HS-27A (cell line): ENCODE data around the gene ZFYVE28.

Experiments used
- DNase-seq: peaks from one replicate; pipeline ENCODE4 v3.0.0-alpha.2; 2012; ENCODE audit warnings: low read depth, missing footprints

The ZFYVE28 gene

GRCh38 chr4:2411786-2412510, 6.5 kb downstream of the ZFYVE28 start:
- no peak for DNase-seq

- no peak for DNase-seq
Observed at GRCh38 chr4:2409381-2409783, 9.1 kb downstream of the ZFYVE28 start.

- no peak for DNase-seq
Observed at GRCh38 chr4:2408976-2409375, 9.5 kb downstream of the ZFYVE28 start.

- DNase-seq, result no peak
Observed at GRCh38 chr4:2408401-2408958, 10.0 kb downstream of the ZFYVE28 start.

GRCh38 chr4:2407991-2408342, 10.5 kb downstream of the ZFYVE28 start:
- DNase-seq, result no peak

- DNase-seq, result no peak
Observed at GRCh38 chr4:2406920-2407319, 11.5 kb downstream of the ZFYVE28 start.

GRCh38 chr4:2406406-2406805, 12.0 kb downstream of the ZFYVE28 start:
- no peak for DNase-seq

GRCh38 chr4:2402941-2403340, 15.5 kb downstream of the ZFYVE28 start:
- DNase-seq, result no peak

GRCh38 chr4:2402048-2402842, 16.2 kb downstream of the ZFYVE28 start:
- DNase-seq, result no peak

- DNase-seq, result no peak
Observed at GRCh38 chr4:2401610-2401983, 16.8 kb downstream of the ZFYVE28 start.

GRCh38 chr4:2400841-2401609, 17.4 kb downstream of the ZFYVE28 start:
- DNase-seq, result no peak

- no peak for DNase-seq
Observed at GRCh38 chr4:2399631-2400190, 18.7 kb downstream of the ZFYVE28 start.

- no peak for DNase-seq
Observed at GRCh38 chr4:2399216-2399615, 19.2 kb downstream of the ZFYVE28 start.

GRCh38 chr4:2397596-2398379, 20.7 kb downstream of the ZFYVE28 start:
- DNase-seq, result no peak

- no peak for DNase-seq
Observed at GRCh38 chr4:2396781-2397368, 21.6 kb downstream of the ZFYVE28 start.

- DNase-seq, result no peak
Observed at GRCh38 chr4:2395584-2395983, 22.9 kb downstream of the ZFYVE28 start.

GRCh38 chr4:2395038-2395437, 23.4 kb downstream of the ZFYVE28 start:
- DNase-seq, result no peak

- DNase-seq, result no peak
Observed at GRCh38 chr4:2394528-2394927, 23.9 kb downstream of the ZFYVE28 start.

GRCh38 chr4:2393353-2394270, 24.8 kb downstream of the ZFYVE28 start:
- no peak for DNase-seq
